Mesendoderm (in vitro differentiated cells): Measurements from ENCODE around the gene PILRA.
"Not testable (repeated sequence)": the region's sequence is repeated elsewhere in the genome, so short reads cannot be mapped to it uniquely, and the experiment has no call there.

ENCODE experiments used
- DNase-seq: peaks from one replicate; pipeline ENCODE4 v3.0.0; 2013
- H2AK5ac ChIP-seq: 2 replicates; pipeline ENCODE4 v1.6.1; 2013; ENCODE audit warnings: low read length, inconsistent platforms
- H2BK120ac ChIP-seq: 2 replicates; pipeline ENCODE4 v1.6.1; 2013; ENCODE audit warnings: low read depth, mild to moderate bottlenecking, low read length, moderate library complexity, mixed read lengths
- H2BK15ac ChIP-seq: replicated peaks from 2 replicates; pipeline ENCODE4 v1.6.1; 2013; ENCODE audit warnings: low read depth, mild to moderate bottlenecking, moderate library complexity
- H2BK5ac ChIP-seq: 2 replicates; pipeline ENCODE4 v1.6.1; 2013; ENCODE audit warnings: low read length, inconsistent platforms
- H3K18ac ChIP-seq: 2 replicates; pipeline ENCODE4 v1.6.1; 2013; ENCODE audit warnings: mild to moderate bottlenecking, low read length, mixed read lengths
- H3K23ac ChIP-seq: one replicate; pipeline ENCODE4 v1.6.1; 2013; ENCODE audit warnings: low read length
- H3K27ac ChIP-seq: 2 replicates; pipeline ENCODE4 v1.5.1; 2013; ENCODE audit warnings: low read depth, mild to moderate bottlenecking, inconsistent platforms, low read length, moderate library complexity
- H3K27me3 ChIP-seq: 2 replicates; pipeline ENCODE4 v1.6.1; 2013; ENCODE audit warnings: low read length, control low read depth, mild to moderate bottlenecking, inconsistent platforms; ENCODE audit not compliant: insufficient read depth, poor library complexity
- H3K36me3 ChIP-seq: 2 replicates; pipeline ENCODE4 v1.6.1; 2013; ENCODE audit warnings: low read length, inconsistent platforms; ENCODE audit not compliant: control insufficient read depth, insufficient read depth
- H3K4ac ChIP-seq: one replicate; pipeline ENCODE4 v1.6.1; 2013; ENCODE audit warnings: low read depth, mild to moderate bottlenecking, low read length, moderate library complexity
- H3K4me1 ChIP-seq: 2 replicates; pipeline ENCODE4 v1.6.1; 2013; ENCODE audit warnings: low read depth, low read length, inconsistent platforms; ENCODE audit not compliant: control insufficient read depth
- H3K4me2 ChIP-seq: 2 replicates; pipeline ENCODE4 v1.6.1; 2013; ENCODE audit warnings: low read length
- H3K4me3 ChIP-seq: 2 replicates; pipeline ENCODE4 v1.5.1; 2013; ENCODE audit warnings: mild to moderate bottlenecking, low read length
- H3K56ac ChIP-seq: one replicate; pipeline ENCODE4 v1.6.1; 2013; ENCODE audit warnings: low read length
- H3K79me1 ChIP-seq: 2 replicates; pipeline ENCODE4 v1.6.1; 2013; ENCODE audit warnings: low read length, inconsistent platforms
- H3K79me2 ChIP-seq: 2 replicates; pipeline ENCODE4 v1.6.1; 2013; ENCODE audit warnings: mild to moderate bottlenecking, low read length; ENCODE audit not compliant: control insufficient read depth, insufficient read depth
- H3K9ac ChIP-seq: 2 replicates; pipeline ENCODE4 v1.6.1; 2013; ENCODE audit warnings: low read length, inconsistent platforms
- H4K5ac ChIP-seq: one replicate; pipeline ENCODE4 v1.6.1; 2013; ENCODE audit warnings: low read length
- H4K8ac ChIP-seq: one replicate; pipeline ENCODE4 v1.6.1; 2013; ENCODE audit warnings: low read depth, mild to moderate bottlenecking, control low read depth, low read length, moderate library complexity
- WGBS: extraction: QIAGEN DNeasy Blood & Tissue Kit; methylation state at CpG from one replicate; pipeline ENCODE4 v1.1.7; 2013; ENCODE audit warnings: low lambda C conversion rate, missing lambda C conversion rate; ENCODE audit not compliant: insufficient coverage; ENCODE audit errors: extremely low coverage; 5-methylcytosine and 5-hydroxymethylcytosine counted together

Gene PILRA

GRCh38 chr7:100376066-100376465, 2.8 kb downstream of the PILRA start:
- Histone ChIP-seq H3K9ac (no peak overlapping the region), H3K4me3 (no peak overlapping the region), H3K79me2 (no peaks in the 10 kb centered on the region), H3K79me1 (no peaks in the 10 kb centered on the region), H3K56ac (no peak overlapping the region), H3K4me1 (no peaks in the 10 kb centered on the region), H2BK120ac (no peak overlapping the region), H2BK5ac (no peak overlapping the region), H3K4me2 (no peak overlapping the region), H4K8ac (no peak overlapping the region), H3K36me3 (no peaks in the 10 kb centered on the region), H3K18ac (no peak overlapping the region), H2BK15ac (no peak overlapping the region), H4K5ac (no peak overlapping the region), H3K4ac (no peak overlapping the region), H2AK5ac (no peak overlapping the region), H3K27ac (no peak overlapping the region), H3K23ac (no peak overlapping the region), H3K27me3 (no peaks in the 10 kb centered on the region)
- DNase-seq, result no peak
- WGBS, result no CpG with 5 or more reads among the region's 3 CpGs

GRCh38 chr7:100378114-100378755, 4.9 kb downstream of the PILRA start:
- H3K36me3 ChIP-seq, result no peaks in the 10 kb centered on the region
- H3K4ac ChIP-seq, result no peak overlapping the region
- H3K27me3 ChIP-seq, result no peaks in the 10 kb centered on the region
- DNase-seq, result no peak
- H4K5ac ChIP-seq, result no peak overlapping the region
- H3K56ac ChIP-seq, result no peak overlapping the region
- no peak overlapping the region for H2BK120ac ChIP-seq
- no peak overlapping the region for H3K23ac ChIP-seq
- no CpG with 5 or more reads among the region's 4 CpGs for WGBS
- no peak overlapping the region for H2BK5ac ChIP-seq
- H3K79me2 ChIP-seq, result no peaks in the 10 kb centered on the region
- no peak overlapping the region for H3K9ac ChIP-seq
- no peak overlapping the region for H2BK15ac ChIP-seq
- no peak overlapping the region for H3K4me2 ChIP-seq
- H4K8ac ChIP-seq, result no peak overlapping the region
- H3K27ac ChIP-seq, result no peak overlapping the region
- no peak overlapping the region for H2AK5ac ChIP-seq
- no peaks in the 10 kb centered on the region for H3K4me1 ChIP-seq
- no peaks in the 10 kb centered on the region for H3K79me1 ChIP-seq
- no peak overlapping the region for H3K18ac ChIP-seq
- no peak overlapping the region for H3K4me3 ChIP-seq

GRCh38 chr7:100380196-100380595, 6.9 kb downstream of the PILRA start:
- H4K8ac ChIP-seq, result no peak overlapping the region
- H3K79me2 ChIP-seq, result no peaks in the 10 kb centered on the region
- no peak overlapping the region for H2BK15ac ChIP-seq
- H3K4me2 ChIP-seq, result no peak overlapping the region
- H4K5ac ChIP-seq, result no peak overlapping the region
- no peak overlapping the region for H3K18ac ChIP-seq
- H3K56ac ChIP-seq, result no peak overlapping the region
- no peak overlapping the region for H3K4me3 ChIP-seq
- no peak overlapping the region for H3K23ac ChIP-seq
- no peak overlapping the region for H3K9ac ChIP-seq
- no peaks in the 10 kb centered on the region for H3K27me3 ChIP-seq
- H2BK120ac ChIP-seq, result no peak overlapping the region
- no CpG with 5 or more reads among the region's 4 CpGs for WGBS
- no peaks in the 10 kb centered on the region for H3K36me3 ChIP-seq
- H3K79me1 ChIP-seq, result no peaks in the 10 kb centered on the region
- H3K4me1 ChIP-seq, result no peaks in the 10 kb centered on the region
- no peak for DNase-seq
- H3K27ac ChIP-seq, result no peak overlapping the region
- H3K4ac ChIP-seq, result no peak overlapping the region
- no peak overlapping the region for H2AK5ac ChIP-seq
- H2BK5ac ChIP-seq, result no peak overlapping the region

DNA sequence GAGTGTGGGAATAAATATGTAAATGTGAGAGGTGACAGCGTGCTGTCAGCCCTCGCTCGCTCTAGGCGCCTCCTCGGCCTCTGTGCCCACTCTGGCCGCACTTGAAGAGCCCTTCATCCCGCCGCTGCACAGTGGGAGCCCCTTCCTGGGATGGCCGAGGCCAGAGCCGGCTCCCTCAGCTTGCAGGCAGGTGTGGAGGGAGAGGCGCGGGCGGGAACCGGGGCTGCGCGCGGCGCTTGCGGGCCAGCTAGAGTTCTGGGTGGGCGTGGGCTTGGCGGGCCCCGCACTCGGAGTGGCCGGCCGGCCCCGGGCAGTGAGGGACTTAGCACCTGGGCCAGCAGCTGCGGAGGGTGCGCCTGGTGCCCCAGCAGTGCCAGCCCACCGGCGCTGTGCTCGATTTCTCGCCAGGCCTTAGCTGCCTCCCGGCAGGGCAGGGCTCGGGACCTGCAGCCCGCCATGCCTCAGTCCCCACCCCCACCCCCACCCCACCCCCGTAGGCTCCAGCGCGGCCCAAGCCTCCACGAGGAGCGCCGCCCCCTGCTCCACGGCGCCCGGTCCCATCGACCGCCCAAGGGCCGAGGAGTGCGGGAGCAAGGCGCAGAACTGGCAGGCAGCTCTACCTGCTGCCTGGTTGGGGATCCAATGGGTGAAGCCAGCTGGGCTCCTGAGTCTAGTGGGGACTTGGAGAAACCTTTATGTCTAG, 8.4 kb downstream of the PILRA start:
- H3K79me1 ChIP-seq, H3K4me1 ChIP-seq, H3K27me3 ChIP-seq, H3K79me2 ChIP-seq, H2BK120ac ChIP-seq, H4K5ac ChIP-seq, H3K36me3 ChIP-seq, H3K18ac ChIP-seq, H3K23ac ChIP-seq, H4K8ac ChIP-seq, H2AK5ac ChIP-seq, DNase-seq, H2BK15ac ChIP-seq, H3K9ac ChIP-seq, H3K4me3 ChIP-seq, H3K4ac ChIP-seq, H3K56ac ChIP-seq, H3K4me2 ChIP-seq, H2BK5ac ChIP-seq, H3K27ac ChIP-seq: not testable (repeated sequence)
- no CpG with 5 or more reads among the region's 49 CpGs for WGBS

- DNase-seq, H3K18ac ChIP-seq, H3K27me3 ChIP-seq, H3K79me1 ChIP-seq, H3K79me2 ChIP-seq, H3K9ac ChIP-seq, H2BK120ac ChIP-seq, H2BK15ac ChIP-seq, H3K23ac ChIP-seq, H4K5ac ChIP-seq, H3K56ac ChIP-seq, H3K4me2 ChIP-seq, H3K4me1 ChIP-seq, H3K4me3 ChIP-seq, H4K8ac ChIP-seq, H2BK5ac ChIP-seq, H2AK5ac ChIP-seq, H3K27ac ChIP-seq, H3K36me3 ChIP-seq, H3K4ac ChIP-seq: not testable (repeated sequence)
- WGBS, result no CpG with 5 or more reads among the region's 8 CpGs
Measured at GRCh38 chr7:100382234-100382853, 9.1 kb downstream of the PILRA start.
